Measurements from ENCODE around the gene SRRT.
"Not testable (repeated sequence)": the region's sequence is repeated elsewhere in the genome, so short reads cannot be mapped to it uniquely, and the experiment has no call there.

The SRRT gene

GRCh38 chr7:100836812-100837098 is 38.1 kb upstream of the SRRT start:
- no peaks in the 10 kb centered on the region for H3K27me3 ChIP-seq (ENCODE audit: insufficient read depth, low read length)
- peak overlapping the region; percentile 99 for H3K27ac ChIP-seq (ENCODE audit: low read depth, low read length)
- H3K36me3 ChIP-seq (ENCODE audit: insufficient read depth, low read length): no peaks in the 10 kb centered on the region
- WGBS: 0% methylated on average over 6 of the region's 6 CpGs
- peak overlapping the region; percentile 92 for H3K9ac ChIP-seq (ENCODE audit: low read depth, low read length)
- H3K4me1 ChIP-seq (ENCODE audit: insufficient read depth, low read length): peaks cover 19% of the 10 kb centered on the region
- H3K9me3 ChIP-seq (ENCODE audit: insufficient read depth, low read depth, low read length): no peaks in the 10 kb centered on the region
- H3K4me3 ChIP-seq (ENCODE audit: low read length): peak overlapping the region; percentile 55

DNA sequence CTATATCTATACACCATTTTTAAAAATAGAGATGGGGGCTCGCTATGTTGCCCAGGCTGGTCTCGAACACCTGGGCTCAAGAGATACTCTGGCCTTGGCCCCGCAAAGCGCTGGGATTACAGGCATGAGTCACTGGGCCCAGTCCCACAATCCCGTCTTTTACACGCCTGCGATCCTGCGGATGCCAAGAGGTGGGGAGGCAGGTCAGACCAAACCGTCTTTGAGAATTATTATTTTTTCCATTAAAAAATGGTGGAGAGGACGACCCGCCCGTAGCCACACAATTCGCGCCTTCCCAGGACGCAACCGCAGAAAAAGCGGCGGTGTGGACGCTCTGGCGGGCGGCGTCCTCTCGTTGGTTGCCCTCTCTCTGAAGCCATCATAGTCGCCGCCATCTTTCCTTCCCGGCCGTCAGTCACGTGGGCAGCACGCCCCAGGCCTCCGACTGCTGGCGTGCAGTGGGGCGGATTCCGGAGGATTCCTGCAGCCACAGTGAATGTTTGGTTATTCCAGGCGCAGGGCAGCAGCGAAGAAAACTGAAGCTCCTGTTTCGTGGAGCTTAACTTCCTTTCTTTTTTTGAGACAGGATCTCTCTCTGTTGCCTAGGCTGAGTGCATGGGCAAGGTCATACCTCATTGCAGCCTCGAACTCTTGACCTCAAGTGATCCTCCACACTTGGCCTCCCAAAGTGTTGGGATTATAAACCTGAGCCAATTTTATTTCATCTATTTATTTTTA is 37.6 kb upstream of the SRRT start:
- Histone ChIP-seq H3K4me3 (ENCODE audit: low read length) (peak overlapping the region; percentile 55), H3K9ac (ENCODE audit: low read depth, low read length) (peak overlapping the region; percentile 92), H3K27me3 (ENCODE audit: insufficient read depth, low read length) (no peaks in the 10 kb centered on the region), H3K9me3 (ENCODE audit: insufficient read depth, low read depth, low read length) (no peaks in the 10 kb centered on the region), H3K36me3 (ENCODE audit: insufficient read depth, low read length) (no peaks in the 10 kb centered on the region), H3K27ac (ENCODE audit: low read depth, low read length) (peak overlapping the region; percentile 99), H3K4me1 (ENCODE audit: insufficient read depth, low read length) (peaks cover 19% of the 10 kb centered on the region)
- 3% methylated on average over 36 of the region's 37 CpGs for WGBS

- Histone ChIP-seq H3K27me3 (ENCODE audit: insufficient read depth, low read length) (no peaks in the 10 kb centered on the region), H3K4me1 (ENCODE audit: insufficient read depth, low read length) (peaks cover 19% of the 10 kb centered on the region), H3K9me3 (ENCODE audit: insufficient read depth, low read depth, low read length) (no peaks in the 10 kb centered on the region), H3K9ac (ENCODE audit: low read depth, low read length) (no peak overlapping the region), H3K27ac (ENCODE audit: low read depth, low read length) (no peak overlapping the region; the same call in 1 of the 2 replicates), H3K4me3 (ENCODE audit: low read length) (no peak overlapping the region), H3K36me3 (ENCODE audit: insufficient read depth, low read length) (no peaks in the 10 kb centered on the region)
- WGBS: 93% methylated on average over 18 of the region's 18 CpGs
Observed at GRCh38 chr7:100839361-100839760, 35.5 kb upstream of the SRRT start.

DNA sequence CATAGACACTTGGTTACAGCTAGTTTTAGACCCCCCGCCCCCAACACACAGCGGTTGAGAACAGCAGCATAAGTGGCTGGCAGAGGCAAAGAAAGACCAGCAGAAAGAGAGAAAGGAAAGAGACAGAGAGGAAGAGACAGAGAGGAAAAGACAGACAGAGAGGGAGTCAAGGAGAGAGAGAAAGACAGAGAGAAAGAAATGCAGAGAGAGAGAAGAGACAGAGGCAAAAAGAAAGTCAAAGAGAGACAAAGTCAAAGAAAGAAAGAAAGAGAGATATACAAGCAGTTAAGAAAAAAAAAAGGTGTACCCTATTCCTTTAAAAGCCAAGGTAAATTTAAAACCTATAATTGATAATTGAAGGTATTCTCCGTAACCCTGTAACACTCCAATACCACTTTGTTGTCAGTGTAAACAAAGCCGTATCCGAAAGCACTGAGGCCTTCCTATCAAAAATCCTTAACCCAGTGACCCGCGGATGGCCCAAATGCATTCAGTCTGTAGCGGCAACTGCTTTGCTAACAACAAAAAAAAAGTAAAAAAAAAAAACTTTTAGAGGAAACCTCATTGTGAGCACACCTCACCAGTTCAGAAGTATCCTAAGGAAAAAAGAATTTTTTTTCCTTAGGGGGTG is 34.3 kb upstream of the SRRT start:
- Histone ChIP-seq H3K9ac (ENCODE audit: low read depth, low read length) (peak overlapping the region; percentile 51; the same call in 1 of the 2 replicates), H3K27me3 (ENCODE audit: insufficient read depth, low read length) (no peaks in the 10 kb centered on the region), H3K4me3 (ENCODE audit: low read length) (no peak overlapping the region), H3K27ac (ENCODE audit: low read depth, low read length) (no peak overlapping the region), H3K4me1 (ENCODE audit: insufficient read depth, low read length) (peaks cover 18% of the 10 kb centered on the region), H3K36me3 (ENCODE audit: insufficient read depth, low read length) (no peaks in the 10 kb centered on the region), H3K9me3 (ENCODE audit: insufficient read depth, low read depth, low read length) (no peaks in the 10 kb centered on the region)
- 34% methylated on average over 8 of the region's 8 CpGs for WGBS

DNA sequence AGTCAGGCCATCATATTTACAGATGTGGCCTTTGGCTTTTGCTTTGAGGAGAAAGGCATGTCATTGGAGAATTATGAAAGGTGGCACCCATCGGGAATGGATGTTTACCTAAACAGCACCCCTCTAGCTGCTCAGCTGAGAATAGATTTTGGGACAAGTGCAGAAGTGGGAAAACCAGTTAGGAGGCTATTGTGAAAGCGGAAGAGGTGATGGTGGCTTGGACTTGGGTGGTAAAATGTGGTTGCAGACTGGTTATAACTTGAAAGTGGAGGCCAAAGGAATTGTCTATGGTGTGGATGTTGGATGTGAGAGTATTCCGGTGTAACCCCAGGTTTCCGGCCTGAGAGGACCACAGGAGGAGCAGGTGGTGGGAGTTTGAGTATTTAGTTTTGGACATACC is 27.5 kb upstream of the SRRT start:
- Histone ChIP-seq H3K36me3 (ENCODE audit: insufficient read depth, low read length) (no peaks in the 10 kb centered on the region), H3K9ac (ENCODE audit: low read depth, low read length) (no peak overlapping the region), H3K27me3 (ENCODE audit: insufficient read depth, low read length) (no peaks in the 10 kb centered on the region), H3K4me3 (ENCODE audit: low read length) (no peak overlapping the region), H3K9me3 (ENCODE audit: insufficient read depth, low read depth, low read length) (no peaks in the 10 kb centered on the region), H3K27ac (ENCODE audit: low read depth, low read length) (no peak overlapping the region), H3K4me1 (ENCODE audit: insufficient read depth, low read length) (no peaks in the 10 kb centered on the region)
- WGBS: 97% methylated on average over 4 of the region's 4 CpGs

- under 1% methylated on average over 71 of the region's 71 CpGs for WGBS
- H3K4me3 ChIP-seq (ENCODE audit: low read length): peak within 1 kb of the TSS; percentile 86
- H3K27ac ChIP-seq (ENCODE audit: low read depth, low read length): peak within 1 kb of the TSS; percentile 60
- H3K9ac ChIP-seq (ENCODE audit: low read depth, low read length): peak within 1 kb of the TSS; percentile 75
- H3K9me3 ChIP-seq (ENCODE audit: insufficient read depth, low read depth, low read length): no peaks in the 10 kb centered on the region
- 0 out of 2 replicates have a peak, but pooled peaks cover 6% of the 10 kb centered on the region for H3K36me3 ChIP-seq (ENCODE audit: insufficient read depth, low read length)
- H3K27me3 ChIP-seq (ENCODE audit: insufficient read depth, low read length): no peaks in the 10 kb centered on the region
- no peaks in the 10 kb centered on the region for H3K4me1 ChIP-seq (ENCODE audit: insufficient read depth, low read length)
Observed at GRCh38 chr7:100852048-100852872, 22.6 kb upstream of the SRRT start, which contains the start of gene SLC12A9. SLC12A9 (plus strand) TSS chr7:100852713; CDS start chr7:100854198, 1,485 bp downstream.

GRCh38 chr7:100854146-100854895 is 20.6 kb upstream of the SRRT start:
- Histone ChIP-seq H3K4me1 (ENCODE audit: insufficient read depth, low read length) (no peaks in the 10 kb centered on the region), H3K27ac (ENCODE audit: low read depth, low read length) (no peak overlapping the region), H3K9ac (ENCODE audit: low read depth, low read length) (no peak overlapping the region), H3K27me3 (ENCODE audit: insufficient read depth, low read length) (no peaks in the 10 kb centered on the region), H3K9me3 (ENCODE audit: insufficient read depth, low read depth, low read length) (no peaks in the 10 kb centered on the region), H3K36me3 (ENCODE audit: insufficient read depth, low read length) (peaks cover 6% of the 10 kb centered on the region; the same call in 1 of the 2 replicates), H3K4me3 (ENCODE audit: low read length) (no peak overlapping the region)
- WGBS: 89% methylated on average over 14 of the region's 14 CpGs

- not testable (repeated sequence) for H3K9ac ChIP-seq (ENCODE audit: low read depth, low read length); H3K27me3 ChIP-seq (ENCODE audit: insufficient read depth, low read length); H3K9me3 ChIP-seq (ENCODE audit: insufficient read depth, low read depth, low read length); H3K4me3 ChIP-seq (ENCODE audit: low read length); H3K27ac ChIP-seq (ENCODE audit: low read depth, low read length); H3K36me3 ChIP-seq (ENCODE audit: insufficient read depth, low read length); H3K4me1 ChIP-seq (ENCODE audit: insufficient read depth, low read length)
- WGBS: 96% methylated on average over 9 of the region's 9 CpGs
Observed at GRCh38 chr7:100854899-100855298, 20.0 kb upstream of the SRRT start.

GRCh38 chr7:100855515-100855914 is 19.4 kb upstream of the SRRT start:
- WGBS: 92% methylated on average over 10 of the region's 10 CpGs
- H3K27ac ChIP-seq (ENCODE audit: low read depth, low read length): no peak overlapping the region
- H3K9ac ChIP-seq (ENCODE audit: low read depth, low read length): no peak overlapping the region
- H3K36me3 ChIP-seq (ENCODE audit: insufficient read depth, low read length): peaks cover 14% of the 10 kb centered on the region
- no peak overlapping the region for H3K4me3 ChIP-seq (ENCODE audit: low read length)
- H3K4me1 ChIP-seq (ENCODE audit: insufficient read depth, low read length): no peaks in the 10 kb centered on the region
- no peaks in the 10 kb centered on the region for H3K27me3 ChIP-seq (ENCODE audit: insufficient read depth, low read length)
- no peaks in the 10 kb centered on the region for H3K9me3 ChIP-seq (ENCODE audit: insufficient read depth, low read depth, low read length)

GRCh38 chr7:100856871-100857282 is 18.0 kb upstream of the SRRT start:
- Histone ChIP-seq H3K4me1 (ENCODE audit: insufficient read depth, low read length) (no peaks in the 10 kb centered on the region), H3K9ac (ENCODE audit: low read depth, low read length) (no peak overlapping the region), H3K27ac (ENCODE audit: low read depth, low read length) (0 out of 2 replicates have a peak overlapping the region, but pooled peaks have one; percentile 30), H3K9me3 (ENCODE audit: insufficient read depth, low read depth, low read length) (no peaks in the 10 kb centered on the region), H3K36me3 (ENCODE audit: insufficient read depth, low read length) (peaks cover 25% of the 10 kb centered on the region), H3K4me3 (ENCODE audit: low read length) (no peak overlapping the region), H3K27me3 (ENCODE audit: insufficient read depth, low read length) (no peaks in the 10 kb centered on the region)
- 89% methylated on average over 16 of the region's 16 CpGs for WGBS

All from HUES64 (cell line).